Activated T-cell treated with anti-CD3 and anti-CD28 coated beads for 24 hours (primary cell): ENCODE data around the gene RBFOX1.

Experiments used
- DNase-seq: peaks from one replicate; pipeline ENCODE4 v3.0.0-alpha.2; 2020; ENCODE audit warnings: low read depth

Gene RBFOX1

DNA sequence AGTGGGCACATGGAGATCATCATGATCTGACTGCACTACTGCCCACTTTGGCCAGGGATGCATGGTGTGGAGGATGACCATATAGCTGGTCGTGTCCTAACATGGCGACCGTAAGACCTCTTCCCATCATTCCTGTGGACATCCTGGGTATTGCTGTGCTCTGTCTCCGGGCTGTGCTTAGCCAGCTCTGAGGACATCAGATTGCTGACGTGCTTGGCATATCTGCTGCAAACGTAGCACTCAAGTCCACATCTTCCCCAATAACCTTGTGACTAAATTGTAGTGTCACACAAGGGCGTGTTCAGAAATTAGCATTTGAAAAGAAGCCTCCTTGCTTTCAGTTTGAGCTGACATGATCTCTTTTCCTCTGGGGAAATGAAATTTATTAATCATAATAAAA is 373.2 kb downstream of the RBFOX1 start:
- no peak for DNase-seq

DNA sequence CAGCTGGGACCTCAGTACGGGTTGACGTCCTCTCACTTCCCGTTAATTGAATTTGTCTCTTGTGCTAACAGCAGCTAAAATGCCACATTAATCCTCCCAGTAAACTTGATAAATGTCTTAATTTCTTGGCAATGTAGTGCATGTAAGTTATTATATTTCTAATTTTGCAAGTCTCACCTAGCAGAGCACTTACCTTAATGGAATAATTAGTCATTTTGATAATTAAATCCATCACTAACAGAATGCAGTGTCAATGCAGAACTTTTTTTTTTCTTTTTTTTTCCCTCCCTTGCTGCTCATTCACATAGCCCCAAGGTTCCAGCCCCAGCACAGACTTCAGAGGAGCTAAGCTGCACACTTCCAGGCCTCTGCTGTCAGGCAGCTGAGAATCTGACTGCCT is 376.5 kb downstream of the RBFOX1 start:
- DNase-seq: no peak

- DNase-seq: no peak
These were observed 380.6 kb downstream of the RBFOX1 start for GRCh38 chr16:7713244-7713643.

- DNase-seq: no peak
These were observed 382.1 kb downstream of the RBFOX1 start for GRCh38 chr16:7714775-7715174.

DNA sequence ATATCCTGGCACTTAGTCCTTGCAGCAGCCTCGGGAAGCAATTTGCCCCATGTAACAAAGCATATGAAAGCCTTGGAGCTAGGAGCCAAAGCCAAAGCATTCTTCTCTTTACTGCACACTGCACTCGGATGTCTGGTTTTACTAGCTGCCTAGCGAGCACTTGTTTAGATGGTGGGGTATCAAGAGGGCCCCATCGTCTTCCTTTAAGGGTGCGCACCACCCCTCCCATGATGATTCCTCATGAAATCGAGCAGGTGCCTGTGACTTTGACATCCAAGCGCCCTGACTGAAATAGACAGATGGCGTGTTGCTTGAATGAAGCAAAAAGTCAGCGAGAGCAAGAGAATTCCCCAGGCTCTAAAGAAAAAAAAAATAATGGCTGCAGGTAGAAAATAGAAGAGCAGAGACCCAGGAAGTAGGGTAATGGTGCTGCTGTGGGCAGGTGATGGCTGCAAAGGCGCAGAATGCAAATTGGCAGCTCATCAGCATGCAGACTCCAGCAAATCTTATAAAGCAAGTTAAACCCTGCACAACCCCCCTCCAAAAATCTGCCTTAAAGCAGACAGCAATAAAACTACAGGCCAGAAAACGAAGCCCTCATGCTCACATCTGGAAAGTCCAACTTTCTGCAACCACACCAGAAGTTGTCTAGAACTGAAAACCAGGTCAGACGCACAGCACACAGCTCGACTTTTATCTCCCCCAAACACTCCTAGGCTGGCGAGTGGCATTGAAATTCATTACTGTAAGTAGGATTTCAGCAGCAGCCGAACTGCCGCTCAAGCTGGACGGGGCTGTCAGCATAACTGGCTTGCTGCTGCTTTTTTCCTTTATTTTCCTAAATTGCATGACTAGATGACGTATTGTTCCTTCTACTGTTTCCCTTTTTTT is 384.3 kb downstream of the RBFOX1 start:
- DNase-seq: no peak

- no peak for DNase-seq
These were observed 390.1 kb downstream of the RBFOX1 start for GRCh38 chr16:7722761-7723160.

DNA sequence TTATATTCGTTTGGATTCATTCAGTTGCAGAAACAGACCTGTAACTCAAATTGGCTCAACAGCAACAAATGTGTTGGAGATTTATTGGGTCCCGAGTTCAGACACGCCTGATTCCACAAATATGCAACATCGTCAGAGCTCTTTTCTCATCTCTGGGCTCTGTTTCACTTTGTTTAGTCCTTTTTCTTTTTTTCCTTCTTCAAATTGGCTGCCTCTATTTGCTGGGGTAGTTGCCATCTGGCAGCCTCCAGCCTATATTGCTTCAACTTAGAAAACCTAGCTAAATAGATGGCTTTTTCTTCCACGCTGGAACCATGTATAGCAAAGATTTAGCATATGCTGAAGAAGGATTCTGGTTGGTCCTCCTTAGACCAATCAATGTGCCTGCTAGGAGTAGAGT is 398.5 kb downstream of the RBFOX1 start:
- DNase-seq: no peak

DNA sequence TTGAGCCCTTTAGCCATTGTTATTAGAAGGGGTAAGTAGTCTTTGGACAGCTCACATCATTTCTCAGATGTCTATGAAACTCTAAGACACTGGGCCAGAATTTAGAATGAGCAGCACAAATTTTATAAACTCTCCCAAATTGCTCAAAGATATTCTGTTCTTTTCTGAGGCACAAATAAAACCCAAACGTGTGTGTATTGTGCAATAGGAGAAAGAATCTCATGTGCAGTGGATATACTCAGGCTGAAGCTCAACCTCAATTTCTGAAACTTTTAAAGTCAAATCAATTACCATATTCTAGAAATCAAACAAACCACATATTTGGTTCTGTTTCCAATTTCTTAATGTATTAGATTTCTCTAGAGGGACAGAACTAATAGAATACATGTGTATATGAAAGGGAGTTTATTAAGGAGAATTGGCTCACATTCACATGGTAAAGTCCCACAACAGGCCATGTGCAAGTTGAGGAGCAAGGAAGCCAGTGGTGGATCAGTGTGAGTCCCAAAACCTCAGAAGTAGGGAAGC is 403.6 kb downstream of the RBFOX1 start:
- no peak for DNase-seq

DNA sequence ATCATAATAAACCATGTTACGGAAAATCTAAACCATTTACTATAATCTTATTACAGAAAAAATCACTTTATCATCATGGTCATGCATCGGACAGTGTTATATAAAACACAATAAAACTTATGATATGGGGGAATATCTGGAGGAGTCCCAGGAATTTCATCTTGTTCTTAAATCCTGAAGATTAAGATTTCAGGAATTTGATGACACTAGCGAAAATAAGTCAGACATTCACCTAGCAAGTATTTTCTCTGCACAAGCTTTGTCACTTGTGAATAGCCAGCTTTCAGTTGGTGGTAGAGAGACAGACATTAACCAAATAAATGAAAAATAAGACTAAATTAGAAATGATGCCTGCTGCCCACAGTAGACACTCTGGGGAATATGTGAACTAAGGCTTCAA is 410.0 kb downstream of the RBFOX1 start:
- no peak for DNase-seq

GRCh38 chr16:7744546-7745264 is 412.1 kb downstream of the RBFOX1 start:
- DNase-seq: no peak

DNA sequence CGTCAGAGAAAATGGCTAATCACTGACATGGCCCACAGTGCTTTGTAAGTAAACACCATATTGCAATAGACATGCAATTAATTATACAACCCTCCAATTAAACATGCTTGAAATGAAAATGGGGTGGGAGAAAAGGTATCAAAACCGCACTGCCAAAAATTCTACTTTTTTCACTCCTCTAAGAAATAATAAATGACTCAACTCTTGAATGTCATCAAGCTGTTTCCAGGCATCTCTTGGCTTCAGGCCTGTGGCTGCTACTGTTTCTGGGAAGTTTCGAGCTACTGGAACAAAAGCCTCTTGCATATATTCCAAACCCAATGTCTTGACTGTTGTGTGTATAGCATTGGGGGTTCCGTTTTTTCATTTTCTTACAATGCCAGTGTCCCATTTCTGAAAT is 412.6 kb downstream of the RBFOX1 start:
- DNase-seq: no peak

DNA sequence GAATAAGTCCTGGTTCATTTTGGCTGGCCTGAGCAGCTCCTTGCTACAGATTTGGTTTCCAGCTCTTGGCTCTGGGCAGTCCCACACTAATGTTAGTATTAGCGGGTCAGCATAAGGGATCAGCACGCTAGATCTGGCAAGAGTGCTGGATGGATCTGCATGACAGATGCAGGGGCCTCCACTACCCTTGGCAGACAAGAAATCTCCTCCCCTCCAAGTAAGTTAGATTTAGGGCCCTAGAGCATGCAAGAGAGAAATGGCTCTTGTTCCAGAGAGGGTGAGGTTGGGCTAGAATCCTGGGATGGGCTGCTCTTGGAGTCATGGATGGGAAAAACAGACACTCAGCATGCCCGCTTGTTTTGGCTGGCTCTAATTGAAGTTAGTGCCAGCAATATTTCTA is 414.3 kb downstream of the RBFOX1 start:
- DNase-seq: no peak

- DNase-seq: no peak
These were observed 415.9 kb downstream of the RBFOX1 start for GRCh38 chr16:7748522-7748921.

- DNase-seq: no peak
These were observed 422.8 kb downstream of the RBFOX1 start for GRCh38 chr16:7755347-7755882.
